HG03045 (cell line): ENCODE measurements around the gene SPEF2.

Experiments
- ATAC-seq: cut with Tn5 transposase; IDR thresholded peaks from one replicate; pipeline ENCODE4 v1.9.1; 2021; ENCODE audit warnings: mild to moderate bottlenecking, moderate library complexity; ENCODE audit not compliant: unreplicated experiment

The SPEF2 gene

DNA sequence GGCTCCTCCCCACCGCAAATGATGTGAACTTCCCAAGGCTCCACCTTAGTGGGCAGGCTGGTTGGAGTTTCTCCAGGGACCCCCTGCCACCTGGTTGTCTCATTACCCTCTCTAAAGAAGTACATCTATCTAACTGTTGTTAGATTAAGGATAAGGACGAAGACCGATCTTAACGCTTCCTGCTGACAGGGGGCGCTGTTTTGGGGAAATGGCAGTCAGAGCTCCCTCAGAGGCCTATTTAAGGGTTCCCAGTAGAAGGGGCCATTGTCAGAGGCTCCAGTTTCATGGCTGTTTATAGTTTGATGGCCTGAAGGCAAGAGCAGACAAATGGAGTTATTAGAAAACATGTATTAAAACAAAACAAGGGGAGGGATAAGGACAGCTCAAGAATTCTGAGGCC lies 100.1 kb downstream of the SPEF2 start:
- ATAC-seq = no peak

DNA sequence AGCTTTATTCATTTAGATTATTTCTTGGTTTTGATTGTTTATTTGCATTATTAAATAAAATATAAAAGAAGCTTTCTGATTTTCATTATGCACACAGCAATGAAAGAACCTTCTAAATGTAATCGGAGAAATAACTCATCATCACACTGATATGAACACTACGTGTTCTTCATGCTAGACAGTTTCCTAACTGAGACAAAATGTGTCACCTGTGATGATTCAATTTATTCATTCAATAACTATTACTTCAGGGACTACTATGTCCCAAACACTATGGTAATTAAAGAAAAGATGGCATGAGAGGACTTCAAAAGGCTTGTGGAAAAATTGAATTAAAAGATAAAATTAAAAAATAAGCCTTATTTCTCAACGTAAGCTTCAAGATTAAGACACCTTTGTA lies 118.1 kb downstream of the SPEF2 start:
- no peak for ATAC-seq

DNA sequence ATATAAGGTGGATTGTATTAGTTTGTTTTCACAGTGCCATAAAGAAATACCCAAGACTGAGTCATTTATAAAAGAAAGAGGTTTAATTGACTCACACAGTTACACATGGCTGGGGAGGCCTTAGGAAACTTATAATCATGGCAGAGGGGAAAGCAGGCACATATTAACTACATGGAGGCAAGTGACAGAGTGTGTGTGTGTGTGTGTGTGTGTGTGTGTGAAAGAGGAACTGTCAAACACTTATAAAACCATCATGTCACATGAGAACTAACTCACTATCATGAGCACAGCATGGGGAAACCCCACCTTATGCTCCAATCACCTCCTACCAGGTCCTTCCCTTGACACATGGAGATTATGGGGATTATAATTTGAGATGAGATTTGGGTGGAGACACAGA lies 118.6 kb downstream of the SPEF2 start:
- ATAC-seq = no peak

DNA sequence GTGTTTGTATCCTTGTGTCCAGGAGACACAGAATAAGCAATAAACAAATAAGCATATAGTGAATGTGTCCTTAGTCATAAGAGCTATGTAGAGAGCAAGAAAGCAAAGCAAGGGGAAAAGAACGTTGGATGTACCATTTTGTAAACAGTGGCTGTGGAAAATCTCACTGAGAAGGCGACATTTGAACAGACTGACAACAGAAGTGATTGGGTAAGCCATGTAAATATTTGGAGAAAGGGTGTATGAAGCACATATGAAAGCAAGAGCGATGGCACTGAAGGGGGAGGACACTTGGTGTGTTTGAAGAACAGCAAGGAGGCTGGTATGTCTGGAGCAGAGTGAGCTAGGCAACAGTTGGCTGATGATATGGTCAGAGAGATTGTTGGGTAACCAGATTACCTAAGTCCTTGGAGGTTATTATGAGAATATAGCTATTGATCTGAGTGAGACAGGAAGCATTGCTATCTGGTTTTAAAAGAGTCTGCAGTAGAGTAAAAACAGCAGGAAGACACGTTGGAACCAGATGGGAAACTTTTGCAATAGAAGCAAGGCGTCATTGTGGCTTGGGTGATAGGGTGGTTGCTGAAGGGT lies 123.6 kb downstream of the SPEF2 start:
- no peak for ATAC-seq

DNA sequence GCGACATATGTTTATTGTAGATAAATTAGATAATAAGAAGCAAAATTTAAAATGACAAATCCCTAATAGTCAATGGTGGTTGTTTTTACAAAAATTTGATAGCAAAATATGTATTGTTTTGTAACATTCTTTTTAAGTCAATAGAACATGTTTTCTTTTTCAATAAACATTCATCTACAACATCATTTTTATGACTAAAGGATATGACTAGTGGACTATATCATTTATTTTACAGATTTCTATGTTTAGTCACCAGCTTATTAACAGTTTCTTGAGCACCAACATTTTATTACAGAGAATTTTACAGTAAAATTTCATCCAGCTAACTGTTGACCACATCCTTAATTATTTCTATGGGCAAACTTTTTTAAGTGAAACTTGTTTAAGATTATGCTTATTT lies 124.3 kb downstream of the SPEF2 start:
- no peak for ATAC-seq

DNA sequence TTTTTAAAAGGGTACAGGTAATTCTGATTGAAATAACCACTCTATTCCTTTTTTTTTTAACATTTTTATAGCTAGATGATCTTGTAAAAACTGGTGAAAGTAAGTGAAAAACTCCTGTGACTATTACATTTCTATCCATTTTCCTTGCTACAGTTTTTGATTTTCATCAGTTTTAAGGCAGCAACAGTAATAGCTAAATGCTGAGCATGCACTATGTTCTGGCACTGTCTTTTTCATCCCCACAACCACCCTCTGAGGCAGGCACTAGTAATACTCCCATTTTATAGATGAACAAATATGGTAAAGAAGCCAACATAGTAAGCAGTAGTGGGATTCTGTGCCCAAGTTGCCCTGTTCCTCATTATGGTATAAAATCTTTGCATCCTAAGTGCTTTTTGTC lies 126.0 kb downstream of the SPEF2 start:
- no peak for ATAC-seq

DNA sequence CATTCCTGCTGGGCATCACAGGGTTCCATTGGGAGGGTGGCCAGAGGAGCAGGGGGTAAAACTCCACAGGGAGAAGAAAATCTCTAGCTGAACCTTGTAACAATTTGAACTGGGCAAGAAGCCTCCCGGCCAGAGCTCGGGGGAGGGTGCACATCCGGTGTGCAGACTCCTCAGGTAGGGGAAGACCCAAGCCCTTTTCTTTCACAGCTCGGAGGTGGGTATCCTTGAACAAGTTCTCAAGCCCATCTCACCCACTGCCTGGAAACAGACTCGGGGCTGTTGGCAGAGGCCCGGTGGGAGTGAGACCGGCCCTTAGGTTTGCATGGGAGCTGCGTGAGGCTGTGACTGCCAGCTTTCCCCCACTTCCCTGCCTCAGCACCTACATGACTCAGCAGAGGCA lies 127.5 kb downstream of the SPEF2 start:
- no peak for ATAC-seq

DNA sequence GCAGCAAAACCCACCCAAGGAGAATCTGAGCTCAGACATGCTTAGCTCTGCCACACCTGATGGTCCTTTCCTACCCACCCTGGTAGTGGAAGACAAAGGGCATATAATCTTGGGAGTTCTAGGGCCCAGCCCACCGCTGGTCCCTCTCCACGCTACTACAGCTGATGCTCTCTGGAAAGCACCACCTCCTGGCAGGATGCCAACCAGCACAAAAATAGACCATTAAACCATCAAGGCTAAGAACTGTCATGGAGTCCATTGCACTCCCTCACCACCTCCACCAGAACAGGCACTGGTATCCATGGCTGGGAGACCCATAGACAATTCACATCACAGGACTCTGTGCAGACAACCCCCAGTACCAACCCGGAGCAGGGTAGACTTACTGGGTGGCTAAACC lies 128.0 kb downstream of the SPEF2 start:
- no peak for ATAC-seq

DNA sequence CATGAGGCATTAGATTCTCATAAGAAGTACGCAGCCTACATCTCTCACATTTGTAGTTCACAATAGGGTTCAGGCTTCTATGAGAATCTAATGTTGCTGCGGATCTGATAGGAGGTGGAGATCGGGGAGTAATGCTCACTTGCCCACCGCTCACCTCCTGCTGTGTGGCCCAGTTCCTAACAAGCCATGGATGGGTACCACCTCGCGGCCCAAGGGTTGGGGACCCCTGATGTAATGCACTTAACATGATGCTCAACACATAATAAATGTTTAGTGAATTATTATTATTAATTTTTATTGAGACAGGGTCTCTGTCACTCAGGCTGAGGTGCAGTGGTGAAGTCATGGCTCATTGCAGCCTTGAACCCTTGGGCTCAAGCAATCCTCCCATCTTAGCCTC lies 134.3 kb downstream of the SPEF2 start:
- no peak for ATAC-seq

DNA sequence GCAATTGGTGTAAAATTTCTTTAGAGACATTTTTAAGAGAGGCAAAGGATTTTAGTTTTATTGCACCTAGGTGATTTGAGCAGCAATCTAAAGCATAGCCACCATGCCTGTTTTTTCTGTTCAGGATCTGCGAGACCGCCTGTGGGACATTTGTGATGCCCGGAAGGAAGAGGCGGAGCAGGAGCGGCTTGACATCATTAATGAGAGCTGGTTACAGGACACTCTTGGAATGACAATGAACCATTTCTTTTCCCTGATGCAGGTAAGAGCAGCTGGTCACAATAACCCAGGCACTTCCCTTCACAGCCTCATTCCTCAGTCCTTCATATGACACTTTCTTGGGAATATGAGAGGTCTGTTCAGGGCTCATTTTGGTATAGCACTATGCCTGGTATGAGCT lies 135.8 kb downstream of the SPEF2 start:
- ATAC-seq = no peak

DNA sequence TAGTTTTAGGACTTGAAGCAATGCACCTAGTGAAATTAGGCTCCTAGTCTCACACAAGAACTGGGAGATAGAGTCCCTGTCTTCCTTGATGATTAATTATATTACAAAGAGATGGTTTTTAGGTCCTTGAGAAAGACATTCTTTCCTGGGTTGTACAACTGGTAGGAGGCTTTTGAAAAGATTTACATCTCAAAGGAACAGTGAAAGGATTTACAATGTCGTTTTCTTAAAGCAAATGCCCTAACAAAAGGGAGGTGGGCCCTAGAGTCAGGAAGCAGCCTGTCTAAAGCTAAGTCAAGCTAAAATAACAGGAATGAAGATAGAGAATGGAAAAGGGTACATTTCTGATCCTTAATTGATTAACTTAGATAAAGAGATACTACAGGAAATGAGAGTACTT lies 136.8 kb downstream of the SPEF2 start:
- no peak for ATAC-seq

DNA sequence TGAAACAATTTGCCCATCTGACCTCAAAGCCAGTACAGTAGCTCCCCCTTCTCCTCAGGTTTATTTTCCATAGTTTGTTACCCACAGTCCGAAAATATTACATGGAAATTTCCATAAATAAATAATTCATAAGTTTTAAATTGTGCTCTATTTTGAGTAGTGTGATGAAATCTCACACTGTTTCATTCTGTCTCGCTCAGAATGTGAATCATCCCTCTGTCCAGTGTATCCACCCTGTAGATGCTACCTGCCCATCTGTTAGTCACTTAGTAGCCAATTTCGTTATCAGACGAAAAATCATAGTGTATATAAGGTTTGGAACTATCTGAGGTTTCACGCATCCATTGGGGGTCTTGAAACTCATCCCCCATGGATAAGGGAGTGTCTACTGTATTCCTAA lies 138.3 kb downstream of the SPEF2 start:
- no peak for ATAC-seq

DNA sequence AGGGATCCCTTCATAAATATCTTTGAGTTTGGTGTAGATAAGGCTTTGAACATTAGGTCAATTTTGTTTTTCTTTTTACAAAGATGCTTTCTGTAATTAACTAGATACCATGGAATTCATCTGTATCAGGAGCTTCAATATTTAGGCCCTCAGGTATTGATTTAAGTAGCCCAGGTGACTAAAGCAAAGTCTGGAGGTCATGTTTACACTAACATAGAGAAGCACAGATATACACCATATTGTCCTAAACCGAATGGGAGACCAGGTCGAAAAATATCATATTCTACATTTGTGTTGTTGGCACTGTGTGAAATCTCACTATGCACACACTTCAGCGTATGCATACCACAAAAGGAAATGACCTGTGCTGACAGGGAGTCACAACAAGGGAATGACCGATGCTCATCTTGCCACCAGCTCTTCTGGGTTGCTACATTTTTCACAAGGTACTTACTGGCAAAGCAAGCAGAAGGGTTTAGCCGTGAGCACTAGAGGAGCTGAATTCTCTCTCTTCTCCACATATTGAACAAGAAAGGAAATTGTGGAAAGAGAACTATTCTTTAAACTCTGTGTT lies 140.6 kb downstream of the SPEF2 start:
- no peak for ATAC-seq

DNA sequence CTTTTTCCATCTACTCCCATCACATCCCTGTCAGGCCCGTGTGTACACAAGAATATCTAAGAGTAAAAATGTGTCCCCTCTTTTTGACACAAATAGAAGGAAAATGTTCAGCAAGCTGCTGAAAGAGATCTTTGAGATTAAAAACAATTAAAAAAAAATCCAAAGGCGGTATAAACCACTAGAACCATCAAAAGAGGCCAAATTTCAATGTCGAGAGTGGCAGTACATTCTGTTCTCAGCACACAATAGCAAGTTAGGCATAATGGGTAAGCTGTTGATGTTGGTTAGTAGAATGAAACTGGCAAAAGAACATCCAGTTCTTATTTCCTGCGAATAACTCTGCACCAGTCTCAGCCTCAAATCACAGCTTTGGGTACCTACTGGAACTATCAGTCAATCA lies 143.9 kb downstream of the SPEF2 start:
- no peak for ATAC-seq

DNA sequence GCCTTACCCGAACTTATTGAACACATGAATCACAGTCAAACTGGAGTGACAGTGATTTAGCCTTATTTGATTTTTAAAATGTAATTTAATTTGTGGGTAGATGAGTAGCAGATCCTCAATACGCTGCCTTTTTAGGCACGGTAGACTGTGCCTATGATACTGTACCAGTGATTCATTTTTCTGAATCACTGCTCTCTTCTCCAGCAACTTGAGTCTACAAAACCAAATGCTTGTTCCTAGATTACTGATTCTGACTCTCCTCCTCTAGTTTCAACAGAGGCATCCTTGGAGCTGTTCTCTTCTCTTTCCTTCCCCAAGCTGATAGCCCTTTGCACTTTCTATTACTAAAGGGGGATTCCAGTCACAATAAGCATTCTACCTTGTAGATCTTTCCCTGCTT lies 144.7 kb downstream of the SPEF2 start:
- ATAC-seq = no peak

DNA sequence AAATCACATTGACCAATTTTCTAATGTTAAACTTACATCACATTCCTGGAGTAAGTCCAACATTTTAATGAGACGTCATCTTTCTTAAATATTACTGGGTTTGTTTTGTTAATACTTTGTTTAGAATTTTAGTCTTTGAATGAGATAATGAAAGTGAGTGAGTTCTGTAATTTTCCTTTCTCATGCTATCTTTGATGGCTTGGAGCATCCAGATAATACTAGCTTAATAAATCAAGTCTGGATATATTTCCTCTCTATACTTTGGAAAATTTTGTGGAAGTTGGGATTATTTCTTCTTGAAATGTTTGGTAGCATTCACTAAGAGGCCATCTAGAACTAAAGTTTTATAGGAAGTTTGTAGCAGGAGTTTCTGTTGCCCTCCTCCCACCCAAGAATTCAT lies 148.3 kb downstream of the SPEF2 start:
- no peak for ATAC-seq

DNA sequence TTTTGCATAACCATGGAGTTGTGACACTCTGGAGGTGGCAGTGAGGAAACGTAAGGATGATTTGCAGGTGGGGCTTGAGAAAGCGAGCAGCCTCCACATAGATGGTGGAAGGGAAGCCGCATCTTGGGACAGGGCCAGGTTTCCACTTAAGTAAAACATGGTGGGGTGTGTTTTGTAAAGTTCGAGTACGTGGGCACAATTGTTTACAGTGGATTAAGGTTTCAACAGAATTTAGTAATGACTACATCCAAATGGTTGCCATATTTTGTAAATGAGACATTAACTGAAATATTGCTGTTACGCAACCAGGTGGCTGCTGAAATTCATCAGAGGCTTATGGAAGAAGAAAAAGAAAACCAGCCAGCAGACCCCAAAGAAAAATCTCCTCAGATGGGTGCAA lies 153.6 kb downstream of the SPEF2 start:
- no peak for ATAC-seq

DNA sequence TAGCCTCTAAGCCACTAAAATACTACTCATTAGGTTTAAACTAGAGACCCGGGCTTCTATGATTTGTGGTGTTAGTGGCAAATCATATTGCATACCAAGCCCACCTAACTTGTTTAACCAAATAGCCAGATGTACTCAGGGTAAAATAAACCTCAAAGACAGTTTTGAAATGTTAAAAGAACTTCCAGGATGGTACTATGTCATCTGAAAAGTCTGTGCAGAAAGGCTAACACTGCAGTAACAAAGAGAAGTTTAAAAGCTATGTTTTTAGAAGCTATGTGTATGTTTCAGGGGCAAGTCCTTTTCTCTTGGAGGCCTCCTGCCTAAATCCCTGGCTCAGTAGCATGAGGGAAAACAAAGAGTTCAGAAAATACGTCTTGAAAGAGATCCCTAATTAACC lies 154.2 kb downstream of the SPEF2 start:
- ATAC-seq = no peak

DNA sequence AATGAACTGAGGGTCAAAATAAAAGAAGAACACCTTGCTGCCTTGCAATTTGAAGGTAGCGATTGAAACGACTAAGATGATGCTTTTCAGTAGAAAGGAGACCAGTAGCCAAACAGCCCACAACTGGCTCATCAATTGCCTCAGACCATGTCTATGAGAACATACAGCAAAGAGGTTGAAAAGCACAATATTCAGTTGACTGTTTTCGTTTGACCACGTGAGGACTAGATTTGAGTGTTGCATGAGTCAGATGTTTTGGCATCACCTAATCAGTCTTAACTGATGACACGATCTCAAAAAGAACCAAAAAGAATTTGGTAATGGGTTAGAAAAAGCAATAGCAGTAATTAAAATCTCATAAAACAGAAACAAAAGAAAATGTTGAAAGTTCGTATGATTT lies 156.3 kb downstream of the SPEF2 start:
- ATAC-seq = no peak

DNA sequence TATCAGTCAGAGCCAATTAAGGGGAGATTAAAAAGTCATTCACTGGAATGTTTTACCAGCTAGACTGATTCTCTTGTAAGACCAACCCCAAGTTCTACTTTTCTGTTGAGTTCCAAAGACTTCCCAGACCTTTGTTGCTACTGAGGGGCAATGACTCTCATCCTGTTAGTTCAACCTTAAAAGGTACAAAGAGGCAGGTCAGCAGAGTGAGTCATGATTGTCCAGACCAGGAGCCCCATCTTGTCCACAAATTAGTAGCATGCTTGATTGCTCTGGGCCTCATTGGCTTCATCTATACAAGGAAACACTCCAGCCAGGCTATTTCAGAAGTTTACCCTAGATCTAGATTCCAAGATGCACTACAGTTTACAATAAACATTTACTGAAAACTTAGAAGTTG lies 159.1 kb downstream of the SPEF2 start:
- ATAC-seq = no peak

DNA sequence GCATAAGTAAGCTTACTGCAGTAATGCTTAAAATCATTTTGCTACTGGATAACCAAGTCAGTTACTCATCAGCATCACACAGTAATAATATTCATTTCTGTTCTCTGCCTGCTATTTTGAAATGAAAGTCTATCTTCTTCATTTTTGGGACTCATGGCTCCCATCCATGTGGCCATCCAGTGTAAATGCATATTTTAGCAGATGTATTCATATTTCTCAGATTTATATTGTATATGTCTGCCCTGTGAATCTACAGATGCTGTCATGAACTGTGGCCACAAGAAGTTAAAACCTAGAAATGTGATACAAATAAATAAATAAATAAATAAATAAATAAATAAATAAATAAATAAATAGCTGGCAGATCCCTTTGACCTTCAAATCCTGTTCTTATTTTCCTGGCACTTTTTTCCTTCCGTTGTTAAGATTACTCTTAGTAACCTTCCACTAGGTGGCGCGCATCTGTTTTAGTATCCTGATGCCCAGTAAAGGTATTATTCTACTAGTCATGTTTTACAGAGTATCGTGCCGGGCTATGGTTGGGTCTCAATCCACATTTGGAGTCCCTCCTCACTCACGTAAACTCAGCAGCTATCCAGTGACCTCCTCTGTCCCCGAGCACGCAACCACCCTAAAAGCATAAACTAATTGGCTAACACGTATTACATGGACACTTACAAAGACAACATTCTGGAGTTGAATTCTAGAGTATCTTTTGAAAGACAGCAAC lies 159.9 kb downstream of the SPEF2 start:
- ATAC-seq = no peak

DNA sequence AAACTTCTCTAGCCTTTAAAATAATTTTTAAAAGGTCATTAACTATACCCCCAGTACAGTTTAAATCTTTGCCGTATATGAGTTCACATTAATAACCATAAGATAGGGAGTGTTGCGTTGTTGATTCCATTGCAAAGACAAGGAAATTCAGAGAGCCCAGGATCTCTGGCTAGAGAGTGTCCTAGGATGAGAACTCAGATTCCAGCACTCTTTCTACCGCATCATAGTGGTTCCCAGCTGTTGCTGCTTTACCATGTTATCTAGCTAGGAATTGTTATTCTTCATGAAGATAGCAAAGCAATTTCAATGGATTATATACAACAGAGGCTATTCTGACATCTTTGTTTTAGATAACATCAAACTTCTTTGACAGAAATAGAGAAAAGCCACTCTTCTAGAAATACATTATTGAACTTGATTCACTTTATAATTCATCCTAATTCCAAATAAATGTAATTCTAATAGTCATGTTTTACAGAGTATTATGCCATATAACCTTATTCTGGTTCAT lies 160.7 kb downstream of the SPEF2 start:
- no peak for ATAC-seq

DNA sequence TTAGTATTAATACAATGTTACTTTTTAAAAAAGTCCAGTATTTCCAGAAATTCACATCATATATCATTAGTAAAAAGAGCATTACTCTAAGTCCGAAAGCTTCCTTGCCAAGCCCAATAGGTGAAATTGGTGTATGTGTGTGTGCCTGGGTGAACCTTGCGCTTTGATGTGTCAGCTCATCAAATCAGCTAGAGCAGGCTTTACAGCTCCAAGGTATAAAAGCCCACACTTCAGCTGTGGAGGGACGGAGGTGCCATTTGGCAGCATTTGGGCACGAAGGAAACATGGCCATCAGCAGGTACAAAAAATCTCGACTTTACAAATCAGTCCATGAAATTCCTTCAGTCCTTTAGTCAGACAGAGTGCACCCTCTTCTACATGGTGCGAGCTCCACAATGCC lies 162.6 kb downstream of the SPEF2 start:
- no peak for ATAC-seq
